Cerebellar nuclear complex (tissue), 1 donor: Measurements from ENCODE around the gene LCN1.
"Not testable (repeated sequence)": the region's sequence is repeated elsewhere in the genome, so short reads cannot be mapped to it uniquely, and the experiment has no call there.

ENCODE experiments used
- DNase-seq, 2 experiments: peaks; one replicate each; lab custom pipeline; 2025; lab: John Stamatoyannopoulos, UW

Gene LCN1

DNA sequence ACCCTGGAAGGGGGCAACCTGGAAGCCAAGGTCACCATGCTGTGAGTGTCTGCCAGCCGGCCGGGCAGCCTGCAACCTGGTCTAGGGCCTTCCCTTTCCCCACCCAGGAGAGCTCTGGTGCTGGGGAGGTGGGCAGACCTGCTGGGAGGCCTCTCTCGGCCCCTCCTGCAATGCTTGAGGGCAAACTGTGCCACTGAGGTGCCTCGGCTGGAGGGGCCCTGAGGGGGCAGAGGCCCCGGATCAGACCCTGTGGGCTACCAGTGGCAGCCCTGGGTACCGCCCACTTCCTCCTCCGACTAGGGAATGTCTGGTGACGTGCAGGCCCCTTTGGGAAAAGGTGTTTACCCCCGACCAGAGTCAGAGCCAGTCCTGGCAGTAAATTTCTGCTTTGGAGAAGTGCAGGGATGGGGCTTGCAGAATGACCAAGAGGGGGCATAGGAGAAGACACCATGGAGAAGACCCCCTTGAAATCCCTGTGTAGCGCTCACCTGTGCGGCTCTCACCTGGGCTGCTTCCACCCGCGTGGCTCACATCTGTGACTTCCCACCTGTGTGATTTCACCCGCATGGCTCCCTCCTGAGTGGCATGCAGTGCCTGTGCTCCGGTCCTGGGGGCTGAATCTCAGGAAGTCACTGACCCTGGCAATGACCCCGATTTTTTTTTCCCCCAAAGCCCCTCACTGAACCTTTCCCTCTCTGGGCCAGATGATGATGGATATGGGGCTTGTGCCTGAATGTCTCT lies 1.1 kb downstream of the LCN1 start:
- DNase-seq, result no peak

DNA sequence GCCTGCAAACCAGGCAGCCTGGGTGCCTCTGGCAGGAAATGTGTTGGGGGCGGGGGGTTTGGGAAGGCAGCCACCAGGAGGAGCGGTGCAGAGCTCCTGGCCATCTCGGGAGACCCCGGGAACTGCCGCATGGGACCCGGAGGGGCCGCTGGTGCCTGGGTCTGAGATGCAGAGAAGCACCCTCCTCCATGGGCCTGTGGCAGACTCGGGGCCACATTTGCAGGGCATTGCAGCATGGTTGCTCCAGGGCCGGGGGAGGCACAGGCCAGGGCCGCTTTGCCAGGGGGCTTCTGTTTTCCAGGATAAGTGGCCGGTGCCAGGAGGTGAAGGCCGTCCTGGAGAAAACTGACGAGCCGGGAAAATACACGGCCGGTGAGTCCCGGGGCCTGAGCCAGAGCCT lies 1.7 kb downstream of the LCN1 start:
- no peak for DNase-seq

DNA sequence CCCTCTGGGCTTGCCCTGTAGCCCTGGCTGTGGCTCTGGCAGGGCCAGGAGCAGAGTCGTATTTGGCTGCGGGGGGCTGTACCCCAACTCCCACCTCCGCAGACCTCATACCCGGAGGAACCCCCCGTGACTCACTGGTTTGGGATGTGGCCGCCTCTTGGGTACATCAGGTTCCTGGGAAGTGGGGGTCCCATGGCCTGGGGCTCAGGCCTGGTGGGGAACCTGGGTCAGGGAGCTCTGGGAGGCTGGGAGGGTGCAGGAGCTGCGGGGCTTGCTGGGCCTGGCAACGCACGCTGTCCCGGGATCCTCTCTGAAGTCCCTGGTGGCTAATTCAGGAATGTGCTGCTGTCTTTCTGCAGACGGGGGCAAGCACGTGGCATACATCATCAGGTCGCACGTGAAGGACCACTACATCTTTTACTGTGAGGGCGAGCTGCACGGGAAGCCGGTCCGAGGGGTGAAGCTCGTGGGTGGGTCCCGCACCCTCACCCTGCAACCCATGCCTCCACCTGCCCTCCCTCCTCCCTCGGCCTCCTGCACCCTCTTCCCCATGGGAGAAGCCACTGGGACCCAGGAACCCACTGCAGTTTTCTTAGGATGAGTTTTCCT lies 2.4 kb downstream of the LCN1 start:
- no peak for DNase-seq

- no peak for DNase-seq
Observed at GRCh38 chr9:135524130-135524861, 3.1 kb downstream of the LCN1 start.

DNA sequence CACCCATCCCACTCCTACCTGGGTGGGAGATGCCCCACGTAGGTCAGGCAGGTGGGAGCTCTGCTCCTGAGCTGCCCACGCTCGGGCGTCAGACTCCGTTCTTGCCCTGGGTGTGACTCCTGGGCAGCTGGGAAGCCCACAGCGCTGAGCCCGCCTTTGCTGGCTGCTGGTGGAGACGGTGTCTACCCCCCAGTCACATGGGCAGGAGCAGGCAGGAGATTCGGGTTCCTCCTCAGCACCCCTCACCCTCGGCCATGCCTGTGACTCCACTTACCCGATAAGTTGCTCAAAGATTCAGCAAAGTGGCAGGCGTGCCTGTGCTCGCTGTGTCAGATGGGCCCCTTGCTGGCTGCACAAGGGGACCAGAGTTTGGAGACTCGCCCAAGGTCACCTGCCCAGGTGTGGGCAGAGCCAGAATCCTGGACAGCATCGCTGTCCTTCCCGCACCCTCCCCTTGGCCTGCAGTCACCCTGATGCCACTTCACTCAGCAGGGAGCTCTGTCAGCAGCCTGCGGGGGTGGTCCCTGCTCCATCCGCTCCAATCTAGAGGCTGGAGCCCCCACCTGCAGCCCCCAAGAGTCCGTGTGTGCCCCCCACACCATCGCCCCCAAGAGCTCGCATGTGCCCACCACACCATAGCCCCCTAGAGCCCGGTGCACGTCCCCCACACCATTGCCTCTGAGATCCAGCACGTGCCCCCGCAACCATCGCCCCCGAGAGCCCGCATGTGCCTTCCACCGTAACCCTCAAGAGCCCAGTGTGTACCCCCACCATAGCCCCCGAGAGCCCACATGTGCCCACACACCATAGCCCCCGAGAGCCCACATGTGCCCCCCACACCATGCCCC lies 4.2 kb downstream of the LCN1 start:
- DNase-seq, result no peak

- DNase-seq, result no peak
Observed at GRCh38 chr9:135526089-135526729, 5.0 kb downstream of the LCN1 start.

DNA sequence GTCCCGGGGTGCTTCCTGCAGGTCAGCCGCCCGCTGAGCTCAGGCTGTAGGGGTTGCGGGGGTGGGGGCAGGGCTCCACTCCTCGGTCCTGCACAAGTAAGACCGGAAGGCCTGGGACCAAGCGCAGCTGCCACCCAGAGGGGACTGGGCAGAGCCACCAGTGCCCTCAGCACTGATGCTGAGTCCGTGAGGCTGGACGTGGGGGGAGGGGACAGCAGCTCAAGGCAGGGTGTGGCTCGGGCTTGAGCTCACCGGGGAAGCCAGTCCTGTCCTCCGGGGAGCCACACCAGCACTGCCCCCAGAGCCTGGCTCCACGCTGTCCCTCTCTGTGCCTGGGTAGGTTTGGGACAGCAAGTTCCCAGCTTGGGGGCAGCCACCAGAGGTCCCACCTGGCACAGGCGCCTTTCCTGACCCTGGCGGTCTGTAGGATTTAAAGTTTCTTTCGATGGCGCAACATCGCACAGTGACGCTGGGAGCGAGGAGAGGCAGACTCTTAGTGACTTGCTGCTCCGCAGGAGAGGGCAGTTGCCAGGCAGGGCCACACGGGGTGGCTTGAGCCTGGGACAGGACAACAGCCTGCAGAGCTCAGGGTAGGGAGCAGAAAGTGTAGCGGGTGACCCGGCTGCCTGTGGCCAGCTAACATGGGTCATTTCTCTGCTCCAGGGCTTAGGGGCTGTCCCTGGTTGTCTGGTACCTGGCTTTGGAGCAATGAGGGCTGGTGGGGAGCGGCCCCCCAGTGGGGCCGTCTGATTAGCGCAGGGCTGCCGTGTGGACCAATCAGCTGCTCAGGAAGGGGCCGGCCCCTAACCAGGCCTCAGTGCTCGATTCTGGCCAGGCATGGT lies 5.7 kb downstream of the LCN1 start:
- no peak for DNase-seq

DNA sequence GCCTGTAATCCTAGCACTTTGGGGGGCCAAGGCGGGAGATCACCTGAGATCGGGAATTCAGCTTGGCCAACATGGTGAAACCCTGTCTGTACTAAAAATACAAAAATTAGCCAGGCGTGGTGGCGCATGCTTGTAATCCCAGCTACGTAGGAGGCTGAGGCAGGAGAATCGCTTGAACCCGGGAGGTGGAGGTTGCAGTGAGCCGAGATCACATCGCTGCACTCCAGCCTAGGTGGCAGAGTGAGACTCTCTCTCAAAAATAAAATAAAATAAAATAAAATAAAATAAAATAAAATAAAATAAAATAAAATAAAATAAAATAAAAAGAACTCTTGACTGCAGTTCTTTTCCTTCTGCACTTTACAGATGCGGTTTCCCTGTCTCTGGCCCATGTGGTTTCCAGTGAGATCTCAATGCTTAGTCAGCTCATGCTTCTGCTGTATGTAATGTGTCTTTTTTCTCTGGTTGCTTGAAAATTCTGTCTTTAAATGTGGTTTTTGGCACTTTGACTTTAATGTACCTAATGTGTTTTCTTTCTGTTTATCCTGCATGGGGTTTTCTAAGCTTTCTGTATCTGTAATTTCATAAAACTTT lies 7.7 kb downstream of the LCN1 start:
- DNase-seq, result not testable (repeated sequence)

- no peak for DNase-seq
Observed at GRCh38 chr9:135530146-135530545, 8.9 kb downstream of the LCN1 start.

DNA sequence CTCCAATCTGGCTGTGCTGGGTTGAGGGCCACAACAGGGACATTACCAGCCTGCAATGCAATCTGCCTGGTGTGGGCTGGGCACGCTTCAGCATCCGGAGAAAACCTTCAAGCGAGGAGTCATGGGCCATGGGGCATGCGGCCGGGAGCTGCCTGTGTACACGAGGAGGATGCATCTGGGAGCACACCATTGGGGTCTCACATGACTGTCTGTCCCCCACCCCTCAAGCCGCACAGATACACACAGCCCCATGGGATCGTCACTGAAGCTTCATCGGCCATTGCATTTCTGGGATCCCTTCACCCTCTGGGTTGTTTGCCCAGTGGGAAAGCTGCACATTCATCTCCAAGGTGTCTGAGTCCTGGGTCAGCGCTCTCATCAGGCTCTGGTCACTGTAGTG lies 9.9 kb downstream of the LCN1 start:
- no peak for DNase-seq

- DNase-seq, result no peak
Observed at GRCh38 chr9:135533113-135533512, 11.9 kb downstream of the LCN1 start.

DNA sequence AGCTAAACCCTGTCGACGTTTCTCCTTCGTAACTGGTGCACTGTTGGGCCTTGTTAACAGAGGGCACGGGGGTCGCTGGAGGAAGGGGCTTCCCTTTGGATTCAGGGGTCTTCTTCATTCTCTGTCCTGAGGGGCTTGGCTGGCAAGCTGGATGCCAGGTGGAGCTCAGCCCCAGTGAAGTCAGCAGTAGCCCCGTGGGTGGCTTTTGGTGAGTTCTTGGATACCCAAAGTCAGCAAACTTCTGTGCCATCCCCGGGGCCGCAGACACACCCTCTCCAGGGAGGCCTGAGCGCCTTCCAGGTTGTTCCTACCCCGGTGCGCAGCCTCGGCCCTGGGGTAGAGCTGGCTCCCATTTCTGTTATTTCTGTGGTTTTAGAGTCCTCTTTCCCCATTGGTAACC lies 12.4 kb downstream of the LCN1 start:
- no peak for DNase-seq

- not testable (repeated sequence) for DNase-seq
Observed at GRCh38 chr9:135534192-135534711, 13.0 kb downstream of the LCN1 start.

DNA sequence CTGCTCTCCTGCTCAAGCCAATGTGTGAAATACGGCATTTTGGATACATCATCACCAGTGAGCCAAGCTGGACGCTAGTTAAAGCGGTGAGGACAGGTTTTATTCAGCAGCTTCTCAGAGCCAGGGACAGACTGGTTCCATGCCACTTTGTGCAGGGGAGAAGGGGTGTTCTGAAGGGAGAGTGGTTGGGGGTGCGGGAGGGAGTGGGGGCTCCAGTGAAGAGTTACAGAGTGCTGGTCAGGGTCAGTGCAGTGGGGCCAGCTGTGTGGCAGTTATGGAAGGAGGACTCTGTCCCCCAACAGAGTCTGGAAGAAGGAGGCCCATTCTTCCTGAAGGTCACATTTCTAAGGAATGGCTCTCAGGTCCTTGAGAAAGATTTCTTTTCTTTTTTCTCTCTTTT lies 13.6 kb downstream of the LCN1 start:
- DNase-seq, result not testable (repeated sequence)

GRCh38 chr9:135535631-135536030 lies 14.4 kb downstream of the LCN1 start:
- not testable (repeated sequence) for DNase-seq

DNA sequence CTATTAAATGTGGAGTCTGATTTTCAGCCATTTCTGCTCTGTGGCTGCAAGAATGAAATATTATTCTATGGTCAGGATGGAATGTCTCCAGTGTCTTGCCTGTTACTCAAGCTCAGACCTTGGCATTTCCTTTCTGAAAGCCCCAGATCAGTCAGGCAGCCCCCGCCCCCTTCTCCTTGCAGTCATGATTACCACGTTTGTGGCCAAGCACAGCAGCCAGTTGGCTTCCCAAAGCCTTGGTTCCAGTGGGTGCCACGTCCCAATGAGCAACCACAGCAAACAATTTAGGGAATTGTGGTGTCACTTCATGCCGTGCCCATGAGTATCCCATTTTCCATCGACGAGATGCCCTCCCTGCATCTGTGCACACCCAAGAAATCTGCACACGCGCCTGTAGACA lies 15.0 kb downstream of the LCN1 start:
- no peak for DNase-seq

DNA sequence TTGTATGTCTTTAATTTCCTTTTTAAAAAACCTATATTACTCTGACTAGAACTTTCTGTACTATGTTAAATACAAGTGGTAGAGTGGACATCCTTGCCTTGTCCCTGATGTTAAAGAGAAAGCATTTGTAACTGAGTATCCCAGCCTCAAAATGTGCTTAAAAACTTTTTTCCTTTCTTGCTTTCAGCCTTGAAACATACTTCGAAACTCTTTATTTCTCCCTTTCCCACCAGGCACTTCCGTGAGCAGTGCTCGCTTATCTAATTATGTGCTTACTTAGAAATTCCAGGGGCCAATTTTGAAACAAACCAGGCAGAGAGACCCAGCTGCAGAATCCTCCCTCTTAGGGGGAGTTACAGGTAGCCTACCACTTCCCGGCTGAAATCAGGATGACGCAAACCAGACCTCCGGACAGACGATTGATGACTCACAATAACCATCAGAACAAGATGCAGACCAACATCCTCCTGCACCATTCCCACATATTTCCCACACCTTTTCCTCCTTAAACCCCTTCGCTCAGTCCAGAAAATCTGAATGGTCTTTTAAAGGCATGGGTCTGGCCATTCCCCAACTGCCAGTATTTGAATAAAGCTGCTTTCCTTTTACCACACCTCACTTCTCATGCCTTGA lies 22.1 kb downstream of the LCN1 start:
- not testable (repeated sequence) for DNase-seq

- DNase-seq, result no peak
Observed at GRCh38 chr9:135544981-135545635, 23.9 kb downstream of the LCN1 start.

- not testable (repeated sequence) for DNase-seq
Observed at GRCh38 chr9:135545646-135546176, 24.5 kb downstream of the LCN1 start, which contains the start of gene OBP2A. TSS of gene OBP2A (plus strand) at chr9:135546126. CDS start at chr9:135546181, 55 bp downstream.
